Fibroblast of villous mesenchyme (primary cell): ENCODE measurements around the gene LZTS2. TPM values are rescaled to one million over a fixed set of nuclear protein-coding genes. Genes with fewer than 3 reads are reported as not detected.

Experiments used
- DNase-seq: peaks from one replicate; pipeline ENCODE4 v3.0.0-alpha.2; 2010; ENCODE audit warnings: low read depth
- H3K4me3 ChIP-seq: 2 replicates; pipeline ENCODE4 v1.5.1; 2011; ENCODE audit warnings: low read depth, mild to moderate bottlenecking, low read length
- CTCF ChIP-seq: IDR thresholded peaks from 2 replicates; pipeline ENCODE4 v1.5.1; 2012; ENCODE audit warnings: low read depth, mild to moderate bottlenecking, low read length; ENCODE audit not compliant: insufficient read depth
- total RNA-seq: library from RNA; depleted of rRNA; stranded (reverse); fragments of >200 nt; gene quantifications from 2 replicates; pipeline ENCODE4 v1.2.3, GENCODE V29; 2012

LZTS2 gene
- total RNA-seq, 1 donor: 87.7 TPM

DNA sequence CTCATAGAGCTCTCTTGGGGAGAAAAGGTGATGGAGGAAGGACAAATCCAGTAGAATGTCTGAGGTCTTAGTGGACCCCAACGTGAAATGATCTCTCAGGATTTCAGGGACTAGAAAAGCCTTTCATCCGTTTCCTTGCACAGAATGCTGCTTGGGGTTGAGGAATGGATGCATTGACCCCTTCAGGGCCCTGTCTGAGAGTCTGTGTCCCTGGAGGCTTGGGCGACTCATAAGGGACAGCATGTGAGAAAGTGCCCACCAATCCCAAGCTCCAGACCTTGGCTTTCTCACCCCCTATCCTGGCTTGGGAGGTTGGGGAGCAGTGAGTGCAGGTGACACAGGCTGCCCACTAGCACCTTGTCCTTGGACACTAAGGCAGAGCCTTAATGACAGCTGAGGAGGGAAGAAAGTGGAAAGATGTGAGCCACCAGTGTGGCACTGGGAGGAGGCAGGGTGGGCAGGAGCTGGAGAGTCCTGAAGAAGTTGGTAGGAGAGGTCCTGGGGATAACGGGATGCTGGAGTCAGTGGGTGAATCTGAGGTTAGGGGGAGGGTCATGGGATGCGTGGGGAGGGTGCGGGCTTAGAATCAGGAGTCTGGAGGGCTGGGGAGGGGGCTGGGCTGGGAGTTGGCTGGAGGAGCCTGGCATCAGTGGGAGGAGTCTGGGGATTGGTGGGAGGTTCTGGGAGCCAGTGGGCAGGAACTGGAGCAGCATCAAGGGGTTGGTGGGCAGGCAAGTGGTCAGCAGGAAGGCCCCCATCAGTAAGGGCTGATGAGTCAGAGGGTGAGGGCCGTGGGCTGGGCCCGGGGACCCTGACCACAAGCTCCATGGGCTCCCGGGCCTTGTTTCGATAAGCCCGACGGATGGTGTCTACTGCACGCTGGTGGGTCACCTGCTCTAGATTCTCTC lies 8.6 kb downstream of the LZTS2 start:
- DNase-seq: no peak
- no peak overlapping the region for H3K4me3 ChIP-seq
- TF ChIP-seq CTCF: no peak

GRCh38 chr10:101008823-101009423 lies 9.3 kb downstream of the LZTS2 start:
- no peak for DNase-seq
- no peak overlapping the region for H3K4me3 ChIP-seq
- TF ChIP-seq CTCF: no peak

DNA sequence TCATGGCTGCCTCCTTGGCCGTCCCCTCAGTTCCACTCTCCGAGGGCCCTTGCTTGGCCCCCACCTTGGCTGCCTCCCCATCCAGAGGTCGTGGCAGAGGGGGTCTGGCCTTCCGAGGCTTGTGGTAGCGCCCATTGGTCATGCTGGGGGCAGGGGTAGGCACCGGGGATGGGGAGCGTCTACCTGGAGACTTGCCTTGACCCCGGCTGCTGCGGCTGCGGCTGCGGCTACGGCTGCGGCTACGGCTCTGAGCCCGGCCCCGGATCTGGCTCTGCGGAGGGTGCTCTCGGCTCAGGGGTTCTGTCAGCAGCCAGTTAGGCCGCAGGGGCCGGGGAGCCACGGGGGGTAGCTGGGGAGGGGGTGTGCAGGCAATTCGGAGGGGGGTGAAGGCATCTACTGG lies 10.7 kb downstream of the LZTS2 start:
- no peak overlapping the region for H3K4me3 ChIP-seq
- no peak for DNase-seq
- TF ChIP-seq CTCF: no peak

DNA sequence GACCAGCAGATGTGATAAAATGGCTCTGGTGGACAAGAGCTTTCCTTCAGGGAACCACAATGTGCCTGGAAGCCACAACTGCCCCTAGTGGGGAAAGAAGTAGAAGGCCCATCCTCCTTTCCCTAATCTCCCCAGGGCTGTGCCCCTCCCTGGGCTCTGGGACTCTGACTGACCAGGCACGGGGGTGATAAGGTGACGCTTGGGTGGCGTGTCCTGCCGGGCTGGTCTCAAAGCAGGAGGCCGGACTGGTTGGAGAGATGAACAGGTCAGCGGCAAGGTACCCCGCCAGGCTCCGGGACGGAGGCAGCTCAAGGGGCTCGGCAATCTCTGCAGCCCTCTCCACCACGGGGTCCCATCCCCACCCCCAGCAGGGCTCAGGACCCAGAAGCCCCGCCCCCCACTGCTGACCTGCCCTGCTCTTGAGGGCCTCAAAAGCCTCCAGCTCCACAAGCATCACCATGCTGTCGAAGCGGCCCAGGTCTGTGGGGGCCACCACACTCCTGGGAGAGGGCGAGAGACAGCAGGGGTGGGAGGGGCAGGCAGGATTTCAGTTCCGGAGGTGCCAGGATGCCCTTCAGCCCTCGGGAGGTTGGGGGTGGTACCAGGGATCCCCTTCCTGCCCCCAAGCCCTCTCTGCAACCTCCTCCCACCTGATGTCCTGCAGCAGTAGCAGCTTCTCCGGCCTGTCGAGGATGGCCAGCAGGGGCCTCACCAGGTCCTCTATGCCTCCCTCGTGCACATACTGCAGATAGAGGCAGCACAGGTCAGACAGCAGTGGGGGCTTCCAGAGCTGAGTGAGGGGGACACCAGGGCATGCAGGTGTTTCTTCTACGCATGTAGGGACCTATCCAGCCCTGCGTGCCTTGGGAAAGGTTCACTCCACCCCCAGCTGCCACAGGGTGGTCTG lies 12.2 kb downstream of the LZTS2 start:
- peak; percentile 25 for DNase-seq
- TF ChIP-seq CTCF: peak; percentile 51
- no peak overlapping the region for H3K4me3 ChIP-seq

DNA sequence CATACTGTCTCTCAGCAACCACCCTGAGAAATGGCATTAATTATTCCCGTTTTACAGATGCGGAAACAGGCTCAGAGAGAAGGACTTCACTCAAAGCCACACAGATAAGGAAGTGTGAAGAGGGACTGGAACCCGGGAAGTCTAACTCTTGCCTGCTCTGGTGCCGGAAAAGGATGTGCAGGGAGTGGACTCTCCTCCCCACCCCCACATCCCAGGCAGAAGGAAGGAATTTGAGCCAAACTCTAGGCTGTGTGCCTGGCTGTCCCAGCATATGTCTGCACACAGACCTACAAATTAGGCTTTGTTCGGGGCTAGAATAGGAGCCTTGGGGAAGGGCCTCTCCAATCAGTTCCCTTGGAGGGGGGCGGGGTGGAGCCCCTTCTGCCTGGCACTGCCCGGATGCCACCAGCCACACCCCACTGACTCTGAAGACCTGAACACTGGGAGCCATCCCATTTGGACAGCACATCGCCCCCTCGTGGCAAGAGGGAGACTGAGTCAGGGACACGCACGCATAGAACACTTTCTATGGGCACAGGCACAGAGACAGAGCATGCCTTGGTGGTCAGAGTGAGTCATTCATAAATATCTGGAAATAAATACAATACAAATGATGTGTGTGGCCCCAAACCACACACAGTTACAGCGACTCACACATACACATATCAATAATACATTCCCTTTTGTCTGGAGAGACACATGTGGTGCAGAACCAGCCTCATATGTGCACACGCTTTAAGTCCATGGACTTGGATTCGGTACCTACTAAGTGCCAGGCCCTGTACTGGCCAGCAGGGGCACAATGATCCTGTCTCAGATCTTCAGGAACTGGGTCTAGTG lies 13.1 kb downstream of the LZTS2 start:
- DNase-seq: peak; percentile 92
- peak; percentile 90 for TF ChIP-seq CTCF
- H3K4me3 ChIP-seq: no peak overlapping the region

GRCh38 chr10:101013365-101013825 lies 13.8 kb downstream of the LZTS2 start:
- DNase-seq: no peak
- no peak for TF ChIP-seq CTCF
- no peak overlapping the region for H3K4me3 ChIP-seq
